GM10266 (cell line): ENCODE data around the gene SLC26A2.

Experiments used
- DNase-seq: peaks from one replicate; pipeline ENCODE4 v3.0.0; 2012; ENCODE audit errors: extremely low spot score
- TF ChIP-seq, protein P1 (sequence below): IDR thresholded peaks from 2 replicates; pipeline ENCODE4 v1.5.1; 2012; ENCODE audit warnings: mild to moderate bottlenecking, low read depth; ENCODE audit not compliant: control insufficient read depth, insufficient read depth; ENCODE audit errors: missing control alignments

Gene SLC26A2

DNA sequence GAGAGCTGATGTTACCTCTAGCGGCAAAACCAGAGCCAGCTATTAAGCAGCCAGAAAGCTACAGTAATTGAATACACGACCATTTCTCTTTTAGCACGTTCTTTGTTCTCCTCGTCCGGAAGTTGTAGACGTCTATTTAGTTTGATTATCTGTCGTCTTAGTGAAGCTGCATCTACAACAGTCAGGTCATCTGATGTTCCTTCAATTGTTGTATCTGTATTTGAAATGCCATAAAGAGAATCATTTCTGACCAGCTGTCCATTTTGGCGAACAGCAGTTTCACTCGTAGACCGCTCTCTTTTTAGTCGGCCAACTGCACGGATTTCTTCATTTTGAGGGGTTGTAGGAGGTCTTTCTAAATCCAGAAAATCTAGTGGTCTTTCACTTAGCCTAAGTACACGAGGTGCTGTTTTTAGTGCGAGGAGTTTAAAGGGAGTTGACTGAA is 28.5 kb upstream of the SLC26A2 start:
- no peak for DNase-seq
- TF ChIP-seq, protein P1, sequence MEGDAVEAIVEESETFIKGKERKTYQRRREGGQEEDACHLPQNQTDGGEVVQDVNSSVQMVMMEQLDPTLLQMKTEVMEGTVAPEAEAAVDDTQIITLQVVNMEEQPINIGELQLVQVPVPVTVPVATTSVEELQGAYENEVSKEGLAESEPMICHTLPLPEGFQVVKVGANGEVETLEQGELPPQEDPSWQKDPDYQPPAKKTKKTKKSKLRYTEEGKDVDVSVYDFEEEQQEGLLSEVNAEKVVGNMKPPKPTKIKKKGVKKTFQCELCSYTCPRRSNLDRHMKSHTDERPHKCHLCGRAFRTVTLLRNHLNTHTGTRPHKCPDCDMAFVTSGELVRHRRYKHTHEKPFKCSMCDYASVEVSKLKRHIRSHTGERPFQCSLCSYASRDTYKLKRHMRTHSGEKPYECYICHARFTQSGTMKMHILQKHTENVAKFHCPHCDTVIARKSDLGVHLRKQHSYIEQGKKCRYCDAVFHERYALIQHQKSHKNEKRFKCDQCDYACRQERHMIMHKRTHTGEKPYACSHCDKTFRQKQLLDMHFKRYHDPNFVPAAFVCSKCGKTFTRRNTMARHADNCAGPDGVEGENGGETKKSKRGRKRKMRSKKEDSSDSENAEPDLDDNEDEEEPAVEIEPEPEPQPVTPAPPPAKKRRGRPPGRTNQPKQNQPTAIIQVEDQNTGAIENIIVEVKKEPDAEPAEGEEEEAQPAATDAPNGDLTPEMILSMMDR, result no peak

- TF ChIP-seq, protein P1, result no peak
- DNase-seq, result no peak
These were observed 27.9 kb upstream of the SLC26A2 start for GRCh38 chr5:149932445-149933350.

GRCh38 chr5:149935431-149935901 is 25.1 kb upstream of the SLC26A2 start:
- no peak for DNase-seq
- TF ChIP-seq, protein P1, result no peak

DNA sequence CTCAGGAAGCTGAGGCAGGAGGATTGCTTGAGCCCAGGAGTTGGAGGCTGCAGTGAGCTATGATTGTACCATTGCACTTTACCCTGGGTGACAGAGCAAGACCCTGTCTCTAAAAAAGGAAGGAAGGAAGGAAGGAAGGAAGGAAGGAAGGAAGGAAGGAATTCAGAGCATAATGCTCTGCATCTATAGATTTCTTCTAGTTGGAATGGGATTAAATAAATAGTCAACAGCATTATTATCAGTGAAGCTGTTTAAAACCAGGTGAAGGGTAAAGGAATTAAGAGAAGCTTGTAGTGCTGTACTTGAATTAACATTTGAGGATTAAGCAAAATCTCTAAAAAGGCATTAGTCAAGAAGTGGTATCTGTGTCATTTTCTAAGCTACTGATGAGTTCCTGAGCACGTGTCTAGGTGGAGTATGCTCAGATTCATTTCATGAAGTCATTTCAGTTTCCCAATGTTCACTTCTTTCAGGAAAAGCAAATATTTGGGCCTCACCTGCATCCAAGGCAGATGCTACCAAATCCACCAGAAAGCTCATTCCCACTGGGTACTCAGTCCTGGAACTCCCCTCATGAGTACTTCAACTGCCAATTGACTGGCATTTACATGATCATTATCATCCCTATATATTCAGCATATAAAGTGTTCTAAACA is 24.4 kb upstream of the SLC26A2 start:
- TF ChIP-seq, protein P1, result no peak

GRCh38 chr5:149936700-149937091 is 23.9 kb upstream of the SLC26A2 start:
- TF ChIP-seq, protein P1, result no peak
- DNase-seq, result no peak

More for the DNA sequence above, 24.4 kb upstream of the SLC26A2 start:
- no peak for DNase-seq

DNA sequence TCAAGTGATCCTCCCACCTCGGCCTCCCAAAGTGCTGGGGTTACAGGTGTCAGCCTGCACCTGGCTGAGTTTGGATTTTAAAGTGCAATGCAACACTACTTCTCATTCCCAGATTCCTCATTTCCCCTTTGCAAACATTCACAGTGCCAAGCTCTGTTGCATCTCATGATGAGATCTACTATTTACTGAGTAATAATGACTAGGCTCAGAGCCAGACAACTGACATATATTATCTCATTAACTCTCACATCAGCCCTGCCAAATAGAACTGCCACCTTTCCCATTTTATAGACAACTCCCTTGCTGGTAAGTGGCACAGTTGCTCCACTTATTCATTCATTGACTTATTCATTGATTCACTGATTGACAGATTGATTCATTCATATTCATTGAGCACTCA is 22.9 kb upstream of the SLC26A2 start:
- no peak for DNase-seq

More for the DNA sequence above, 22.9 kb upstream of the SLC26A2 start:
- TF ChIP-seq, protein P1, result no peak
